MM.1S (cell line): ENCODE results near the gene TMEM114.

Experiments used
- DNase-seq: peaks from one replicate; pipeline ENCODE4 v3.0.0-alpha.2; 2015
- H2AFZ ChIP-seq: fragments of 300-600 bp; sonication (generic); 2 replicates; pipeline ENCODE4 v1.6.0; 2016; ENCODE audit warnings: antibody characterized with exemption, low read length
- H3F3A ChIP-seq: fragments of 300-600 bp; sonication (generic); 2 replicates; pipeline ENCODE4 v1.6.1; 2016; ENCODE audit warnings: mild to moderate bottlenecking, antibody characterized with exemption, low read length, moderate library complexity, mixed read lengths; ENCODE audit not compliant: insufficient read depth
- H3K27ac ChIP-seq: fragments of 300-600 bp; sonication (generic); 2 replicates; pipeline ENCODE4 v1.5.1; 2016; ENCODE audit warnings: mild to moderate bottlenecking, low read length
- H3K27me3 ChIP-seq: fragments of 300-600 bp; sonication (generic); replicated peaks from 2 replicates; pipeline ENCODE4 v1.6.0; 2016; ENCODE audit warnings: low read length; ENCODE audit not compliant: insufficient read depth
- H3K36me3 ChIP-seq: fragments of 300-600 bp; sonication (generic); replicated peaks from 2 replicates; pipeline ENCODE4 v1.6.1; 2016; ENCODE audit warnings: mild to moderate bottlenecking, low read length, mixed read lengths; ENCODE audit not compliant: insufficient read depth
- H3K4me1 ChIP-seq: fragments of 300-600 bp; sonication (generic); 2 replicates; pipeline ENCODE4 v1.6.1; 2016; ENCODE audit warnings: low read length, mixed read lengths
- H3K4me2 ChIP-seq: fragments of 300-600 bp; sonication (generic); 2 replicates; pipeline ENCODE4 v1.6.0; 2016; ENCODE audit warnings: low read depth, low read length
- H3K4me3 ChIP-seq: fragments of 300-600 bp; sonication (generic); 2 replicates; pipeline ENCODE4 v1.5.1; 2016; ENCODE audit warnings: low read length, mixed read lengths
- H3K79me2 ChIP-seq: fragments of 300-600 bp; sonication (generic); 2 replicates; pipeline ENCODE4 v1.6.1; 2016; ENCODE audit warnings: mixed run types, low read length, mixed read lengths
- H3K9ac ChIP-seq: fragments of 300-600 bp; sonication (generic); 2 replicates; pipeline ENCODE4 v1.6.1; 2016; ENCODE audit warnings: low read length, mixed read lengths
- H3K9me2 ChIP-seq: fragments of 300-600 bp; sonication (generic); replicated peaks from 2 replicates; pipeline ENCODE4 v1.6.1; 2016; ENCODE audit warnings: mild to moderate bottlenecking, low read length, mixed read lengths; ENCODE audit not compliant: insufficient read depth
- H3K9me3 ChIP-seq: fragments of 300-600 bp; sonication (generic); replicated peaks from 2 replicates; pipeline ENCODE4 v1.6.1; 2016; ENCODE audit warnings: mild to moderate bottlenecking, low read length, mixed read lengths; ENCODE audit not compliant: insufficient read depth
- H4K20me1 ChIP-seq: fragments of 300-600 bp; sonication (generic); 2 replicates; pipeline ENCODE4 v1.6.1; 2016; ENCODE audit warnings: mild to moderate bottlenecking, low read length, moderate library complexity, mixed read lengths; ENCODE audit not compliant: insufficient read depth
- EZH2 ChIP-seq: fragments of 300-600 bp; sonication (generic); optimal IDR thresholded peaks from 2 replicates; pipeline ENCODE3; 2017; ENCODE audit warnings: low read depth, mild to moderate bottlenecking, antibody characterized with exemption, low read length, mixed read lengths
- EZH2phosphoT487 ChIP-seq: fragments of 300-600 bp; sonication (generic); IDR thresholded peaks from 2 replicates; pipeline ENCODE4 v1.6.1; 2018; ENCODE audit warnings: antibody characterized with exemption, low read length
- TF ChIP-seq, protein P1 (sequence below): fragments of 300-600 bp; sonication (generic); IDR thresholded peaks from 2 replicates; pipeline ENCODE4 v1.5.1; 2016; ENCODE audit warnings: antibody characterized with exemption, low read length, mixed read lengths

The TMEM114 gene

GRCh38 chr16:8555400-8555799 is 34.9 kb downstream of the TMEM114 start:
- Histone ChIP-seq H3K27ac (no peak overlapping the region), H3K4me2 (no peak overlapping the region), H3K4me3 (no peak overlapping the region), H3K27me3 (no peaks in the 10 kb centered on the region), H3K79me2 (no peaks in the 10 kb centered on the region), H3K9me3 (no peaks in the 10 kb centered on the region), H3K4me1 (no peaks in the 10 kb centered on the region), H3F3A (no peaks in the 10 kb centered on the region), H4K20me1 (no peaks in the 10 kb centered on the region), H3K9me2 (no peaks in the 10 kb centered on the region), H3K36me3 (no peaks in the 10 kb centered on the region), H2AFZ (no peak overlapping the region), H3K9ac (no peak overlapping the region)
- no peak for DNase-seq
- TF ChIP-seq EZH2 (no peak), EZH2phosphoT487 (no peak)
- TF ChIP-seq, protein P1, sequence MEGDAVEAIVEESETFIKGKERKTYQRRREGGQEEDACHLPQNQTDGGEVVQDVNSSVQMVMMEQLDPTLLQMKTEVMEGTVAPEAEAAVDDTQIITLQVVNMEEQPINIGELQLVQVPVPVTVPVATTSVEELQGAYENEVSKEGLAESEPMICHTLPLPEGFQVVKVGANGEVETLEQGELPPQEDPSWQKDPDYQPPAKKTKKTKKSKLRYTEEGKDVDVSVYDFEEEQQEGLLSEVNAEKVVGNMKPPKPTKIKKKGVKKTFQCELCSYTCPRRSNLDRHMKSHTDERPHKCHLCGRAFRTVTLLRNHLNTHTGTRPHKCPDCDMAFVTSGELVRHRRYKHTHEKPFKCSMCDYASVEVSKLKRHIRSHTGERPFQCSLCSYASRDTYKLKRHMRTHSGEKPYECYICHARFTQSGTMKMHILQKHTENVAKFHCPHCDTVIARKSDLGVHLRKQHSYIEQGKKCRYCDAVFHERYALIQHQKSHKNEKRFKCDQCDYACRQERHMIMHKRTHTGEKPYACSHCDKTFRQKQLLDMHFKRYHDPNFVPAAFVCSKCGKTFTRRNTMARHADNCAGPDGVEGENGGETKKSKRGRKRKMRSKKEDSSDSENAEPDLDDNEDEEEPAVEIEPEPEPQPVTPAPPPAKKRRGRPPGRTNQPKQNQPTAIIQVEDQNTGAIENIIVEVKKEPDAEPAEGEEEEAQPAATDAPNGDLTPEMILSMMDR = no peak

DNA sequence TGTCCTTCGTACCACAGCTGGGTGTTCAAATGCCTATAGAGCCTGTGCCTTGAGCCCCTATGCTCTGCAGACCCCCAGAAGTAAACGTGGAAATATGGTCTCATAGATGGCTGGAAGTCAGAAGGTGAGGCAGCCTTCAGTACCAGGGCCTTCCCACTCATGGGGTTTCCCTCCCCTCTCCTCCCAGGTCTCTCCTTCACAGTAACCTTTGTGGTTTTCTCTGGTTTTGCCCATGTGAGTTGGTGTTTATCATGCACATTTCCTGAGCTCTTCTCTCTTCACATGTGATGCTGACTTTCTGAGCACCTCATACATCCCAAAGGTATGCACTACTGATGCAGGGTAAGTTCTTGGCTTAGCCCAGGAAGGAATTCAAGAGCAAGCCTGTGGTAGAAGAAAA is 35.4 kb downstream of the TMEM114 start:
- Histone ChIP-seq H3K27ac (no peak overlapping the region), H3K9me3 (no peaks in the 10 kb centered on the region), H3K9ac (no peak overlapping the region), H3K27me3 (no peaks in the 10 kb centered on the region), H4K20me1 (no peaks in the 10 kb centered on the region), H3K4me1 (no peaks in the 10 kb centered on the region), H3K36me3 (no peaks in the 10 kb centered on the region), H2AFZ (no peak overlapping the region), H3K4me2 (no peak overlapping the region), H3K4me3 (no peak overlapping the region), H3K79me2 (no peaks in the 10 kb centered on the region), H3F3A (no peaks in the 10 kb centered on the region), H3K9me2 (no peaks in the 10 kb centered on the region)
- TF ChIP-seq, protein P1 = no peak
- no peak for TF ChIP-seq EZH2
- no peak for TF ChIP-seq EZH2phosphoT487
- no peak for DNase-seq

DNA sequence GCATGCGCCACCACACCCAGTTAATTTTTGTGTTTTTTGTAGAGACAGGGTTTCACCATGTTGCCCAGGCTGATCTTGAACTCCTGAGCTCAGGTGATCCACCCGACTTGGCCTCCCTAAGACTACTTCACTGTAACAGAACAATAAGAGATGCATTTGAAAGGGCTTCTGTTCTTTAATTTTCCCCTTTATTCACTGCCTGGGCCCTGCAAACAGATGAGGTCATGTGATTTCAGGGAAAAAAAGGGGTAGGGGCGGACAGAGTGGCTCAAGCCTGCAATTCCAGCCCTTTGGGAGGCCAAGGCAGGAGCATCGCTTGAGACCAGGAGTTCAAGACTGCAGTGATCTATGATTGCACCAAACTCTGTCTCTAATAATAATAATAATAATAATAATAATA is 36.3 kb downstream of the TMEM114 start:
- Histone ChIP-seq H3K9me3 (no peaks in the 10 kb centered on the region), H3K79me2 (no peaks in the 10 kb centered on the region), H3K36me3 (no peaks in the 10 kb centered on the region), H2AFZ (no peak overlapping the region), H4K20me1 (no peaks in the 10 kb centered on the region), H3F3A (no peaks in the 10 kb centered on the region), H3K27me3 (no peaks in the 10 kb centered on the region), H3K9me2 (no peaks in the 10 kb centered on the region), H3K27ac (no peak overlapping the region), H3K4me3 (no peak overlapping the region), H3K4me2 (no peak overlapping the region), H3K9ac (no peak overlapping the region), H3K4me1 (no peaks in the 10 kb centered on the region)
- DNase-seq = no peak
- TF ChIP-seq EZH2phosphoT487 = no peak
- TF ChIP-seq EZH2 = no peak
- TF ChIP-seq, protein P1 = no peak
